ENCODE measurements around the gene LONP2.
A peak's percentile ranks its signal among the peaks of the same experiment; 100 is the strongest.

Gene LONP2

DNA sequence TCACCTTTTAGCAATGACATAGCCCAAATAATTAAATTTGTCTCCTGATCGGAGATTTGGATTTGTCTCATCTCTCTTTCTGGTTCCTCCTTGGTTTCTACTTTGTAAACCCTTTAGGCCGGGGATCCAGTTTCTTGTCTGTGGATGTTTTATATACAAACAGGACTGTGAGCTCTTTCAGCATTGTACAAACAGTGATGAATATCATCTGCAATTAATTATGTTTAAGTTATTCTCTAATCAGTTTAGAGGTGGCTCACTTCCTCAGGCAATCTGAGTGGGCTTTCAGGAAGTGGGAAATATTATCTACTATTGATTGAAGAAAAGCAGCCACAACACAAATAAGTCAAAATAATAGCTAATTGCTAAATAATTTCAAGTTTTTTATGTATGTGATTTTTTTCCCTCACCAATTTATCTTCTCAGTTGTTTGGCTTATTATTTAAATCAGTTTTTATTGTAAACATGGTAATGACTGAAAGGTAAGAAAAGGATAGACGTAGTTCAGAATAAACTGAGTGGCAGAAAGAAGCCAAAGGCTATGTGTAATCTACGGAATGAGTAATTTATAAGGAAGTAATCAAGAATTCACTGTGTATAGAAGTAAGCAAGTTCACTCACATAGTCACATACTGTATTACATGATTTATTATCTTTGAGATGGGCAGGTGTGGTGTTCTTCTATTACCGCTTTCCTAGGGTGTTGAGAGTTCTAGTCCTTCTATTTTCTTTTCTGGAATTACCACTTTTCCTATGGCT, 6.6 kb downstream of the LONP2 start:
- DNase-seq (ENCODE audit: insufficient read length, low spot score) (no peak), FAIRE-seq (no peak)
- no peak for TF ChIP-seq POLR2A (IDR thresholded peaks at IDR 0.05; ENCODE audit: low read depth, low read length)

DNA sequence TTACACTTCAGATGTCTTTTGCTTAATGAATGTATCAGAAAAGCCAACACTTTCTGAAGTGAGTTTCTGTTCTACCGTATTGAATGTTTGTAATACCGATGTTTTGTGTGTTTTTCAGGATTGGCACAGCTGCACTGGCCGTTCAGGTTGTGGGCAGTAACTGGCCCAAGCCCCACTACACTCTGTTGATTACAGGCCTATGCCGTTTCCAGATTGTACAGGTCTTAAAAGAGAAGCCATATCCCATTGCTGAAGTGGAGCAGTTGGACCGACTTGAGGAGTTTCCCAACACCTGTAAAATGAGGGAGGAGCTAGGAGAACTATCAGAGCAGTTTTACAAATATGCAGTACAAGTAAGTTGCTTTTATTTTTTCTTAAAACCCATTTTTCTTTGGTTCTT, 7.9 kb downstream of the LONP2 start:
- no peak for FAIRE-seq
- DNase-seq (ENCODE audit: insufficient read length, low spot score): no peak

DNA sequence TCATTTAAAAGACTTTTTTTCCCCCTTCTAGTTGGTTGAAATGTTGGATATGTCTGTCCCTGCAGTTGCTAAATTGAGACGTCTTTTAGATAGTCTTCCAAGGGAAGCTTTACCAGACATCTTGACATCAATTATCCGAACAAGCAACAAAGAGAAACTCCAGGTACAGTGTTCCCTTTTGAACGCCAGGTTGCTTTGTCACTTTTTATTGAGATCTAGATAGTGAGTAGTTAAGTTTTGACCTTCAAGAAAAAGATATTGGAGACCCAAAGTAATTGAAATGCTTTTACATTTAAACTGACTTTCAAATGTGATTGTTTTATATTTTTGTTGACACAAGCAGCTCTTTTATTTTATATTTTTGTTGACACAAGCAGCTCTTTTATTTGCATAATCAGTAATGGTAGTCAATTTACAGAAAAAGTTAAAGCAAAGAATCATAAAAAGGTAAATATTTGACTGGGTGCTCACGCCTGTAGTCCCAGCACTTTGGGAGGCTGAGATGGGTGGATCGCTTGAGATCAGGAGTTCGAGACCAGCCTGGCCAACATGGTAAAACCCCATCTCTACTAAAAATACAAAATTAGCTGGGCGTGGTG, 12.6 kb downstream of the LONP2 start:
- no peak for DNase-seq (ENCODE audit: insufficient read length, low spot score)
- no peak for FAIRE-seq
- TF ChIP-seq POLR2A (IDR thresholded peaks at IDR 0.05; ENCODE audit: low read depth, low read length): no peak

More for the DNA sequence above, 7.9 kb downstream of the LONP2 start:
- TF ChIP-seq POLR2A (IDR thresholded peaks at IDR 0.05; ENCODE audit: low read depth, low read length): no peak

DNA sequence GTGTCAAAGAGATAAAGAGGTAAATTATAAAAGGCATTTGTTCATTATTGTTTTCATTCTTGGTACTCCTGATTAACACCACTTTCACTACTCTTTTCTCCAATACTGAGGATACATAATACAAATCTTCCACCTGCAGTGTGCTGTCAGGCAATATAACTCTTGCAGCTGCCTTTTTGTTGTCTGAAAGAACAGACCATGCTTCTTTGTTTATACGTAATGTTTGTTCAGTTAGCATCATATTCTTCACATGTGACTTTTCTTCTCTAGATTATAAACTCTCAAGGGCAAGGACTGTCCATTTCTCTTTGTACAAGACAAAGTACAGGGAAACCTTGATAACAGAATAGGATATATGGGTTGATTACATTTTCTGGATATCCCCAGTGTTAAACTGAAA, 17.5 kb downstream of the LONP2 start:
- TF ChIP-seq POLR2A (IDR thresholded peaks at IDR 0.05; ENCODE audit: low read depth, low read length): no peak
- no peak for FAIRE-seq
- DNase-seq (ENCODE audit: insufficient read length, low spot score): no peak

DNA sequence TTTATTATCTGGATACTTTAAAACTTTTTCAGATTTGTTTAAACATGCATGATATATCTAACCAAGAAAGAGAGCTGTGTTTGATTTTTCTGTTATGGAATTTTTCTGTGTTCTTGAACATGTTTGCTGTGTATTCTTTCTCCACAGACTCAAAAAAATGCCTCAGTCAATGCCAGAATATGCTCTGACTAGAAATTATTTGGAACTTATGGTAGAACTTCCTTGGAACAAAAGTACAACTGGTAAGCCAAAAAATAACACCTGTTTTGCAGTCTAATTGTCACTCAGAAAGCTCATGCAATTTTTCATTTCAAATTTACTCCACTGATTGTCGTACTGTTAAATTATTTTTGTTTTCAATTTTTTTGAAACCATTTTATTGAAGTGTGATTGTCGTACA, 18.5 kb downstream of the LONP2 start:
- FAIRE-seq: no peak
- TF ChIP-seq POLR2A (IDR thresholded peaks at IDR 0.05; ENCODE audit: low read depth, low read length): no peak
- DNase-seq (ENCODE audit: insufficient read length, low spot score): no peak

DNA sequence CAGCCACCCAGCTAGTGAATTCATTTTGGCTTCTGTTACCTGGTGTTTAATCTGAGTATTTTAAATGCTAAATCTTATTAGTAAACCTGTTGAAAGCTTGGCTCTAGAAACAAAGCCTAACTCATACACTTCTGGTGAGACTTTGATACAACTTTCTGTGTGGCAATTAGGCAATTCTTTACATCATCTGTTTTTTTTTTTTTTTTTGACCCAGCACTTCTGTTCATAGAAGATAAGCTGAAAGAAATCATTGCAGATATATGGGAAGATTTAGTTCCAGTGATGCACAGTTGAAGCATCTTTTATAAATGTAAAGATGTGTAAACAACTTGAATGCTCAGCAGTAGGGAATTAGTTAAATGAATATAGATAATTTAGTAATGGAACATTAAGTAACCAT, 24.9 kb downstream of the LONP2 start:
- TF ChIP-seq POLR2A (IDR thresholded peaks at IDR 0.05; ENCODE audit: low read depth, low read length): no peak
- no peak for DNase-seq (ENCODE audit: insufficient read length, low spot score)
- FAIRE-seq: no peak

DNA sequence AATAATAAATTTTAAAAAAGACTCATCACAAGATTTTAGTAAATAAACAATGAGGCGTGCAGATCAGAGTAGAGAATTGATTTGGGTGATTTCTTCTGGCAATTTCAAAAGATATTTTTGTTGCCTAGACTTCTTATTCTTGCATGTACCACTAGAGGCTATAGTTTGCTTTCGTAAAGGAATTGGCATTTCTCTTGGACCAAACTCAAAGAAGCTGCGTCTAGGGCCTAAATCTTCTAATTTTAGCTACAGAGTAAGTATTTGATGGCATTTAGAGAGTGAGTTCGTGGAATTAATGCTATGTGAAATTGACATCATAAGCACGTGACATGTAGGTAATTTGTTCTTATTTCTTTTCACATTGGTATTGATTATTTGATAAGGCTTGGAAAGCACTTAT, 27.6 kb downstream of the LONP2 start:
- TF ChIP-seq POLR2A (IDR thresholded peaks at IDR 0.05; ENCODE audit: low read depth, low read length): no peak
- DNase-seq (ENCODE audit: insufficient read length, low spot score): no peak
- FAIRE-seq: no peak

DNA sequence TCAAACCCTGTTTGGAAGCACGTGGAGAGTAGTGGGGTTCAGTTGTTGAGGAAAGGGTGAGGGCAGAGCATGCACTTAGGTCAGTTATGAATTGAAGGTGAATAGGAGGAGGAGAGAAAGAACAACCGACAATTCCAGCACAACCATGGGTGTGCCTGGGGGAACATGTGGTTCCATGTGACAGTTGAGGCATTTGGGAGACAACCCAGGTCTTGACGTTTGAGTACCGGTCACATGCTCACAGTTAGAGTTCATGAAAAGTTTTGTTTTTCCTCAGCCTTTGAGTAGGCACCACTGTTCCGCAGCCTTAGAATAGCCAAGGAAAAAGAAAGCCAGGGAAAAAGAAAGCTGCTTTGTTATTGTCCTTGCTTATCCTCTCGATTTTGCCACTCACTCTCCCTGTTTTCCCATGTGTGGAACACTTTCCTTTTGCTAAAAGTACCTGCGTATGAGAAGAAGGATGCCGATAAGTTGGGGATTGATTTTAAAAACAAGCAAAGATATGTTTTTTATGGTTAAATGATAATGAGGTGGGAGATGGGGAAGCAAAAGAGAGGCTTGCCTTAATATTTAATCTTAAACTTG, 28.8 kb downstream of the LONP2 start:
- no peak for DNase-seq (ENCODE audit: insufficient read length, low spot score)
- TF ChIP-seq POLR2A (IDR thresholded peaks at IDR 0.05; ENCODE audit: low read depth, low read length): no peak
- FAIRE-seq: no peak

DNA sequence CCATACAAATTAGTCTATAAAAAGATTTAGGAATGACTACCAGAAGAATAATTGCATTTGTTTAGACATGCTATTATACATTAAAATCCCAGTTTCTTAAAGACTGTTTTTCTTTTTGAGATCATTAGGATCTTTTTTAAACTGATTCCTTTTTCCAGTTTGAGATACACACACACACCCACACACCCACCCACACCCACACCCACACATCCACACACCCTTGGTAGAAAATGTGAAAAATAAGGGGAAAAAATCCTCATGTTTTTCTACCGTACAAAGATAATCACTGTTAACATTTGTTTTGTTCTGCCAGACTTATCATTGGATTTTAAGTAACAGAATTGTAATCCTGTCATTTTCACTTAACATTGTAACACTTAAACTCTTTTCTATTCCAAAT, 30.4 kb downstream of the LONP2 start:
- DNase-seq (ENCODE audit: insufficient read length, low spot score) (no peak), FAIRE-seq (no peak)
- no peak for TF ChIP-seq POLR2A (IDR thresholded peaks at IDR 0.05; ENCODE audit: low read depth, low read length)

DNA sequence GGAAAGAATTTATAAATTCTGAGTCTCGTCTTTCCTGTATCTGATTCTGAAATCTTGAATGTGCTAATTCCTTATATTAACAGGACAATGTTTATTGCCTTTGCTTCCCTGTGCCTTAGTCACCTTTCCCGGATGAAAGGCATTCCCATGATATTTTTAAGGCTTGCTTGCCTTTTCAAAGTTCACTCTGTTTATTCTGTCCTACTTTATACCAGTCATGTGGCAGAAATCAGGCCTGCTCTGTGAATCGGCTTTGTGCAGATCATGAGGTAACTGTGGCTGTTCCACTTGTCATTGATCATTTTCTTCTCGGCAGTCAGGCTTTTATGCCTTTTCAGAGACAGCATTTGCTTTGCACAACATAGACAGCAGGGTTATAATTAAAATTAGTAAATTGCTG, 32.0 kb downstream of the LONP2 start:
- no peak for TF ChIP-seq POLR2A (IDR thresholded peaks at IDR 0.05; ENCODE audit: low read depth, low read length)
- FAIRE-seq (no peak), DNase-seq (ENCODE audit: insufficient read length, low spot score) (no peak)

DNA sequence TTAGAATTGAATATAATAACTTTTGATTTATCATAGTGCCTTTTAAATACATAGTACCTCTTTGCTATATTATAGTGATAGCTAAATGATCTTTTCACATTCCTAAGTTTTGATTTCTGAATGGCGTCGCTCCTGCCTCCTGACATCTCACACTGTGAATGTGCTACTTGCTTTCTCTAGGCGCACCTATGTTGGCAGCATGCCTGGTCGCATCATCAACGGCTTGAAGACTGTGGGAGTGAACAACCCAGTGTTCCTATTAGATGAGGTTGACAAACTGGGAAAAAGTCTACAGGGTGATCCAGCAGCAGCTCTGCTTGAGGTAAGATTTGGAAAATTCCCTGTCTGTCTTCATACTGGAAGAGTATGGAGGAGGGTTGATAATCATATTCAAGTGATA, 33.1 kb downstream of the LONP2 start:
- DNase-seq (ENCODE audit: insufficient read length, low spot score) (no peak), FAIRE-seq (no peak)
- no peak for TF ChIP-seq POLR2A (IDR thresholded peaks at IDR 0.05; ENCODE audit: low read depth, low read length)

DNA sequence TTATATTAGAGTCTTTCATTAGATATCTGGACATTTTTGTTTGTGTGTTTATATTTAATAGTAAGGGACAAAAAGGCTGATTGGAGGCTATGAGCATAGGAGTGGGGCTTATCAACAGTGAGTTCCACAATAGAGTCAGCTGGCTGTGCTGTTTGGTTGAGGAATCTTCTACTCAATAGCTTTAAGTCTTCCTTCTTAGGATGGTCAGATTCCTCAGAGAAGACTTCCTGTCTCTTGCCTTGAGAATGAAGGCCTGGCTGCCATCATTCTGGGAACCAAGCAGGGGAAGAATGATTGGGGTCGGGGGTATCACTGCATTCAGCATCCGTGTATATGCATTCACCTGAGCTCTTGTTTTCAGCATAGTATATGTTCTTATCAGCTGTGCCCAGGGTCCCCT, 35.1 kb downstream of the LONP2 start:
- FAIRE-seq (no peak), DNase-seq (ENCODE audit: insufficient read length, low spot score) (no peak)
- no peak for TF ChIP-seq POLR2A (IDR thresholded peaks at IDR 0.05; ENCODE audit: low read depth, low read length)

DNA sequence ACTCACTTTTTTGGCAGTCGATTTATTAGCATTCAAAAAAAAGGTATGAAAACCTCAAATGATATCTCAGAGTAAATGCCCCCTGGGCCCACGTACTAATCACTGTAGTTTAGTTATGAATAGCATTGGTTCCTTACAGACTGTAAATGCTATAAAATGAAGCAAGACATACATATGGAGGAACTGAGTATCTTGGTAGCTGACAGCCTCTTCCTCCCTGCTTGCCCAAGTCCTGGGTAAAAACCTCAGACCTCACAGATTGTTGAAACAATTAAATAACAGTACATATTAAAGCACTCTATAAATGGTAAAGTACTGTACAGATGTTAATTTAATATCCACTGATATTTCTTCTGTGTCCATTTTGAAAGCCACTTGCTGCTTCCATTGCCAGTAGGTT, 36.4 kb downstream of the LONP2 start:
- DNase-seq (ENCODE audit: insufficient read length, low spot score): no peak
- no peak for FAIRE-seq
- no peak for TF ChIP-seq POLR2A (IDR thresholded peaks at IDR 0.05; ENCODE audit: low read depth, low read length)

DNA sequence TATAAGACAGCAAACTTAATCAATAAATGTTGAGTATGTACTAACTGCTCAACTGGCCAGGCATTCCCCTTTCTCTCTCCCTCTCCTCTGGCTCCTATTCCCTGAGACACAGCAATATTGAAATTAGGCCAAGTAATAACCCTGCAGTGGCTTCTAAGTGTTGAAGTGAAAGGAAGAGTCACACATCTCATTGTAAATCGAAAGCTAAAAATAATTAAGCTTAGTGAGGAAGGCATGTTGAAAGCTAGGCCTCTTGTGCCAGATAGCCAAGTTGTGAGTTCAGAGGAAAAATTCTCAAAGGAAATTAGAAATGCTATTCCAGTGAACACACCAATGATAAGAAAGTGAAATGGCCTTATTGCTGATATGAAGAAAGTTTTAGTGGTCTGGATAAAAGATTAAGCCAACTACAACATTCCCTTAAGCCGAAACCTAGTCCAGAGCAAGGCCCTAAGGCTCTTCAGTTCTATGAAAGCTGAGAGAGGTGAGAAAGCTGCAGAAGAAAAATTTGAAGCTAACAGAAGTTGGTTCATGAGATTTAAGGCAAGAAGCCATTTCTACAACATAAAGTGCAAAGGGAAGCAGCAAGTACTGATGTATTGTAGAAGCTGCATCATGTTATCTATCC, 38.6 kb downstream of the LONP2 start:
- FAIRE-seq (peak; percentile 36), DNase-seq (ENCODE audit: insufficient read length, low spot score) (no peak)
- no peak for TF ChIP-seq POLR2A (IDR thresholded peaks at IDR 0.05; ENCODE audit: low read depth, low read length)

All from H54 (cell line).